BJ (cell line): ENCODE measurements around the gene GLS. TPM values are rescaled to one million over a fixed set of nuclear protein-coding genes. Genes with fewer than 3 reads are reported as not detected.

Experiments used
- CTCF ChIA-PET: fragments of 350-600 bp; formaldehyde crosslinking; extraction: SDS; loops from one replicate; lab custom pipeline; 2021; ENCODE audit warnings: antibody characterized with exemption, inconsistent platforms; lab: Yijun Ruan, JAX
- POLR2A ChIA-PET: fragments of 300-600 bp; sonication (Branson Sonifier 250); formaldehyde crosslinking; extraction: SDS; loops from one replicate; lab custom pipeline; 2021; ENCODE audit warnings: antibody characterized with exemption; lab: Charles Lee
- DNase-seq: peaks from one replicate; pipeline ENCODE4 v3.0.0-alpha.2; 2011; ENCODE audit warnings: low read depth
- H3K27me3 ChIP-seq: 2 replicates; pipeline ENCODE4 v1.6.0; 2011; ENCODE audit warnings: low read length; ENCODE audit not compliant: control insufficient read depth, insufficient read depth
- H3K36me3 ChIP-seq: 2 replicates; pipeline ENCODE4 v1.5.1; 2011; ENCODE audit warnings: low read length; ENCODE audit not compliant: control insufficient read depth, insufficient read depth
- H3K4me3 ChIP-seq: 2 replicates; pipeline ENCODE4 v1.5.1; 2011; ENCODE audit warnings: low read depth, mild to moderate bottlenecking, control low read depth, low read length
- CTCF ChIP-seq: IDR thresholded peaks from 2 replicates; pipeline ENCODE4 v1.5.1; 2011; ENCODE audit warnings: low read depth, mild to moderate bottlenecking, control low read depth, inconsistent platforms, low read length, moderate library complexity; ENCODE audit not compliant: insufficient read depth
- polyA plus RNA-seq: library from polyadenylated mRNA; depleted of rRNA; stranded (reverse); fragments of >200 nt; gene quantifications from 2 replicates; pipeline ENCODE4 v1.2.3, GENCODE V29; 2011

GLS gene
- polyA plus RNA-seq, 1 experiment, result 132 TPM

- no peak for DNase-seq
- Histone ChIP-seq H3K4me3 (no peak overlapping the region), H3K36me3 (no peaks in the 10 kb centered on the region), H3K27me3 (no peaks in the 10 kb centered on the region)
- TF ChIP-seq CTCF, result no peak
- ChIA-PET POLR2A (no interaction called here), CTCF (interaction anchor here (0.8 kb wide), 1 partner anchor 11 kb away, joined by 3 read pairs; no protein-coding TSS in a partner anchor)
Measured at GRCh38 chr2:190842606-190843104, 38.0 kb upstream of the GLS start.

- POLR2A ChIA-PET, result interaction anchor here (0.7 kb wide), 1 partner anchor 87 kb away, joined by 3 read pairs; no protein-coding TSS in a partner anchor
- no peaks in the 10 kb centered on the region for H3K36me3 ChIP-seq
- no peak for DNase-seq
- H3K27me3 ChIP-seq, result no peaks in the 10 kb centered on the region
- CTCF ChIA-PET, result interaction anchor here (0.6 kb wide), 1 partner anchor 103 kb away, joined by 3 read pairs; no protein-coding TSS in a partner anchor
- no peak for TF ChIP-seq CTCF
- H3K4me3 ChIP-seq, result no peak overlapping the region
Measured at GRCh38 chr2:190843890-190844699, 36.5 kb upstream of the GLS start.

GRCh38 chr2:190844700-190845401 lies 35.8 kb upstream of the GLS start:
- ChIA-PET POLR2A (interaction anchor here (0.7 kb wide), 1 partner anchor 86 kb away, joined by 3 read pairs; no protein-coding TSS in a partner anchor), CTCF (interaction anchor here (0.6 kb wide), 1 partner anchor 103 kb away, joined by 3 read pairs; no protein-coding TSS in a partner anchor)
- no peak for DNase-seq
- no peak overlapping the region for H3K4me3 ChIP-seq
- no peaks in the 10 kb centered on the region for H3K27me3 ChIP-seq
- H3K36me3 ChIP-seq, result no peaks in the 10 kb centered on the region
- TF ChIP-seq CTCF, result no peak

- ChIA-PET CTCF (no interaction called here), POLR2A (no interaction called here)
- no peaks in the 10 kb centered on the region for H3K36me3 ChIP-seq
- no peaks in the 10 kb centered on the region for H3K27me3 ChIP-seq
- TF ChIP-seq CTCF, result no peak
- no peak overlapping the region for H3K4me3 ChIP-seq
- no peak for DNase-seq
Measured at GRCh38 chr2:190846746-190847145, 33.9 kb upstream of the GLS start.
